CD14-positive monocyte (primary cell): ENCODE results near the gene NEMP2. TPM values are rescaled to one million over a fixed set of nuclear protein-coding genes. Genes with fewer than 3 reads are reported as not detected.

Experiments used
- DNase-seq, 3 donors: peaks; one replicate each; pipeline ENCODE4 v3.0.0-alpha.2; 2011 to 2022
- H2AFZ ChIP-seq: 2 replicates; pipeline ENCODE4 v1.6.0; 2012; ENCODE audit warnings: mild to moderate bottlenecking, low read depth, low read length, inconsistent platforms; ENCODE audit not compliant: insufficient read depth, poor library complexity, severe bottlenecking
- H3K27ac ChIP-seq, 2 donors: 1 replicate in 1 of 2; 2 replicates in 1 of 2; pipeline ENCODE4 v1.5.1; 2012 to 2013; ENCODE audit warnings: low read length in 2 of 2, control low read depth in 1 of 2, inconsistent platforms in 1 of 2, low read depth in 1 of 2, mild to moderate bottlenecking in 1 of 2
- H3K27me3 ChIP-seq, 2 donors: one replicate each; pipeline versions ENCODE4 v1.6.0 to v1.6.1; 2011 to 2013; ENCODE audit warnings: low read length in 2 of 2; ENCODE audit not compliant: control insufficient read depth in 2 of 2, insufficient read depth in 2 of 2
- H3K36me3 ChIP-seq, 2 donors: replicated peaks in 1 of 2; 1 replicate in 1 of 2; 2 replicates in 1 of 2; pipeline versions ENCODE4 v1.5.1 to v1.6.1; 2012 to 2013; ENCODE audit warnings: low read length in 2 of 2, control low read depth in 1 of 2, inconsistent platforms in 1 of 2, mild to moderate bottlenecking in 1 of 2; ENCODE audit not compliant: insufficient read depth in 2 of 2, control insufficient read depth in 1 of 2
- H3K4me1 ChIP-seq, 2 donors: 1 replicate in 1 of 2; 2 replicates in 1 of 2; pipeline versions ENCODE4 v1.5.1 to v1.6.1; 2012 to 2013; ENCODE audit warnings: low read length in 2 of 2, control low read depth in 1 of 2, inconsistent platforms in 1 of 2, mild to moderate bottlenecking in 1 of 2, moderate library complexity in 1 of 2; ENCODE audit not compliant: insufficient read depth in 2 of 2, control insufficient read depth in 1 of 2
- H3K4me2 ChIP-seq: replicated peaks from 2 replicates; pipeline ENCODE3; 2012; ENCODE audit warnings: low read length, moderate library complexity, mild to moderate bottlenecking; ENCODE audit not compliant: poor library complexity, severe bottlenecking; ENCODE audit errors: extremely low read depth
- H3K4me3 ChIP-seq, 3 experiments: fragments of 200-600 bp in 1 of 3; sonication (generic) in 1 of 3; replicated peaks in 1 of 3; 1 replicate in 2 of 3; 2 replicates in 1 of 3; pipeline ENCODE4 v1.5.1; 2011 to 2013; ENCODE audit warnings: low read length in 3 of 3, mild to moderate bottlenecking in 3 of 3, control low read depth in 2 of 3, low read depth in 2 of 3, inconsistent platforms in 1 of 3, moderate library complexity in 1 of 3
- H3K79me2 ChIP-seq: 2 replicates; pipeline ENCODE4 v1.6.0; 2012; ENCODE audit warnings: mild to moderate bottlenecking, control low read depth, inconsistent platforms, low read length, moderate library complexity; ENCODE audit not compliant: insufficient read depth
- H3K9ac ChIP-seq: 2 replicates; pipeline ENCODE4 v1.6.0; 2017; ENCODE audit warnings: low read length, mild to moderate bottlenecking; ENCODE audit not compliant: insufficient read depth, poor library complexity, severe bottlenecking
- H3K9me3 ChIP-seq, 2 donors: replicated peaks in 1 of 2; 1 replicate in 1 of 2; 2 replicates in 1 of 2; pipeline versions ENCODE4 v1.5.1 to v1.6.1; 2012 to 2013; ENCODE audit warnings: low read length in 2 of 2, control low read depth in 1 of 2; ENCODE audit not compliant: control insufficient read depth in 1 of 2, insufficient read depth in 1 of 2
- H4K20me1 ChIP-seq: 2 replicates; pipeline ENCODE4 v1.6.0; 2012; ENCODE audit warnings: mild to moderate bottlenecking, low read length, control low read depth, moderate library complexity; ENCODE audit not compliant: insufficient read depth
- H3K27ac Mint-ChIP-seq, 7 donors: one replicate each; pipeline ENCODE4 v1.8.0; 2020; ENCODE audit warnings: mild to moderate bottlenecking in 7 of 7, mixed read lengths in 7 of 7, moderate library complexity in 6 of 7, inconsistent platforms in 2 of 7
- H3K27me3 Mint-ChIP-seq, 3 donors: one replicate each; pipeline ENCODE4 v1.8.0; 2021 to 2022; ENCODE audit warnings: low read depth in 3 of 3, mild to moderate bottlenecking in 3 of 3, mixed read lengths in 3 of 3, moderate library complexity in 3 of 3, inconsistent platforms in 1 of 3
- H3K36me3 Mint-ChIP-seq, 2 donors: one replicate each; pipeline ENCODE4 v1.8.0; 2020; ENCODE audit warnings: mixed read lengths in 2 of 2, inconsistent platforms in 1 of 2, mild to moderate bottlenecking in 1 of 2
- H3K4me1 Mint-ChIP-seq: one replicate; pipeline ENCODE4 v1.8.0; 2020; ENCODE audit warnings: mild to moderate bottlenecking, mixed read lengths
- H3K4me3 Mint-ChIP-seq, 2 donors: one replicate each; pipeline ENCODE4 v1.8.0; 2020; ENCODE audit warnings: mild to moderate bottlenecking in 2 of 2, mixed read lengths in 2 of 2, moderate library complexity in 1 of 2
- H3K9me3 Mint-ChIP-seq, 7 donors: one replicate each; pipeline ENCODE4 v1.8.0; 2020 to 2022; ENCODE audit warnings: mixed read lengths in 7 of 7, mild to moderate bottlenecking in 6 of 7, moderate library complexity in 6 of 7, inconsistent platforms in 2 of 7
- WGBS: methylation state at CpG from one replicate; pipeline ENCODE4 v1.1.5; 2013; ENCODE audit warnings: missing lambda C conversion rate; ENCODE audit not compliant: insufficient coverage; 5-methylcytosine and 5-hydroxymethylcytosine counted together
- intact Hi-C, 2 donors: fragments of 100-400 bp; cut with micrococcal nuclease; formaldehyde crosslinking; loops; one replicate each; pipeline versions ENCODE4 v1.15.0 to v1.15.1; 2023
- polyA plus RNA-seq, 3 donors: library from polyadenylated mRNA; depleted of rRNA in 1 of 3; unstranded in 2 of 3; stranded (reverse) in 1 of 3; fragments of 300-500 nt in 2 of 3; fragments of >200 nt in 1 of 3; fragmentation: Illumina TruSeq in 2 of 3; gene quantifications; 1 replicate in 2 of 3; 2 replicates in 1 of 3; pipeline ENCODE4 v1.2.3, GENCODE V29; 2012 to 2021
- TF ChIP-seq, protein P1 (sequence below): fragments of 200-600 bp; IDR thresholded peaks from one replicate; pipeline ENCODE4 v1.8.0; 2022; ENCODE audit warnings: antibody characterized with exemption, mild to moderate bottlenecking

The NEMP2 gene
- polyA plus RNA-seq, 3 donors: 0.44 to 2.5 (median 1.5) TPM

DNA sequence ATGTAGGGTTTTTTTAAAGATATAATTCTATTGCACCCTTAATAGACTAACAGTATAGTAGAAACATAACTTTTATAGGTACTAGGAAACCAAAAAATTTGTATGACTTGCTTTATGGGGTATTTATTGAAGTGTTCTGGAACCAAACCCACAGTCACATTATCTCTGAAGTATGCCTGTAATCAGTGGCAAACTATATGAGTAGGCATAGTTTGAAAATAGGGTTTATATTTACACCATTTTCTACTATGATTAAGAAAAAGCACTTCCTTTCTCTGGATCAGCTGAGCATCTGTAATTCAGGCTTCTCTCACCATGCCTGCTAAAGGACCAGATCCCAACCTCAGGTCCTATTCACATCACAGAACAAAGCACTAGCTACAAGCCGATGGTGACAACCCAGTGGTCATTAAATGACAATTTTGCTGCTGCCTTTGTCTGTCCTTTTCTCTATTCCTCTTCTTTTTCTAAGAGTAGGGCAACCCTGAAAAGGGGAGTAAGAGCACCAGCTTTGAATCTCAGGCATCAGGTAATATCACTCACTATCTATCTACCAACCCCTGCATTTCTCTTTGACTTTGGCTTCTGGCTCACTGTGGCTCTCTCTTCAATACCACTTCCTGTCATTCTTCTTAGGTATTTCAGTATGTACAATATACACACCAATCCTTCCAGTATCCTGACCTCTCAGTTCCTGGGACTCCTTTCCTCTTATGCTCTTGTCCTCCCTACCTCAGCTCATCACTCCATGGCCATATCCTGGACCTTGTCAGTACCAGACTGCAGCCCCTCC is 14.4 kb downstream of the NEMP2 start:
- peaks cover 17 to 23% of the 10 kb centered on the region in 2 donors for H3K36me3 Mint-ChIP-seq
- no peaks in the 10 kb centered on the region for H4K20me1 ChIP-seq
- TF ChIP-seq, protein P1, sequence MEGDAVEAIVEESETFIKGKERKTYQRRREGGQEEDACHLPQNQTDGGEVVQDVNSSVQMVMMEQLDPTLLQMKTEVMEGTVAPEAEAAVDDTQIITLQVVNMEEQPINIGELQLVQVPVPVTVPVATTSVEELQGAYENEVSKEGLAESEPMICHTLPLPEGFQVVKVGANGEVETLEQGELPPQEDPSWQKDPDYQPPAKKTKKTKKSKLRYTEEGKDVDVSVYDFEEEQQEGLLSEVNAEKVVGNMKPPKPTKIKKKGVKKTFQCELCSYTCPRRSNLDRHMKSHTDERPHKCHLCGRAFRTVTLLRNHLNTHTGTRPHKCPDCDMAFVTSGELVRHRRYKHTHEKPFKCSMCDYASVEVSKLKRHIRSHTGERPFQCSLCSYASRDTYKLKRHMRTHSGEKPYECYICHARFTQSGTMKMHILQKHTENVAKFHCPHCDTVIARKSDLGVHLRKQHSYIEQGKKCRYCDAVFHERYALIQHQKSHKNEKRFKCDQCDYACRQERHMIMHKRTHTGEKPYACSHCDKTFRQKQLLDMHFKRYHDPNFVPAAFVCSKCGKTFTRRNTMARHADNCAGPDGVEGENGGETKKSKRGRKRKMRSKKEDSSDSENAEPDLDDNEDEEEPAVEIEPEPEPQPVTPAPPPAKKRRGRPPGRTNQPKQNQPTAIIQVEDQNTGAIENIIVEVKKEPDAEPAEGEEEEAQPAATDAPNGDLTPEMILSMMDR: no peak
- H3K27ac ChIP-seq: no peak overlapping the region
- H3K4me1 ChIP-seq: peaks cover 3 to 6% of the 10 kb centered on the region in 2 donors
- H3K4me1 Mint-ChIP-seq: peaks cover 12% of the 10 kb centered on the region
- H3K4me3 Mint-ChIP-seq: no peak overlapping the region
- H3K9ac ChIP-seq: no peak overlapping the region
- H3K27me3 Mint-ChIP-seq: peaks cover 0 to 6% (median 6%) of the 10 kb centered on the region in 3 donors
- no peaks in the 10 kb centered on the region for H3K27me3 ChIP-seq
- H3K4me3 ChIP-seq: no peak overlapping the region
- H2AFZ ChIP-seq: no peak overlapping the region
- no peak overlapping the region for H3K4me2 ChIP-seq
- DNase-seq: no peak
- no peaks in the 10 kb centered on the region for H3K79me2 ChIP-seq
- no peaks in the 10 kb centered on the region for H3K9me3 ChIP-seq
- H3K27ac Mint-ChIP-seq: peak overlapping the region in 2 of 7 donors; percentile 37 to 75
- H3K9me3 Mint-ChIP-seq: peaks cover 0 to 2% (median 0%) of the 10 kb centered on the region in 7 donors
- no peaks in the 10 kb centered on the region for H3K36me3 ChIP-seq
- WGBS: 100% methylated on average over 1 of the region's 1 CpG
- intact Hi-C loops: no loop called here

DNA sequence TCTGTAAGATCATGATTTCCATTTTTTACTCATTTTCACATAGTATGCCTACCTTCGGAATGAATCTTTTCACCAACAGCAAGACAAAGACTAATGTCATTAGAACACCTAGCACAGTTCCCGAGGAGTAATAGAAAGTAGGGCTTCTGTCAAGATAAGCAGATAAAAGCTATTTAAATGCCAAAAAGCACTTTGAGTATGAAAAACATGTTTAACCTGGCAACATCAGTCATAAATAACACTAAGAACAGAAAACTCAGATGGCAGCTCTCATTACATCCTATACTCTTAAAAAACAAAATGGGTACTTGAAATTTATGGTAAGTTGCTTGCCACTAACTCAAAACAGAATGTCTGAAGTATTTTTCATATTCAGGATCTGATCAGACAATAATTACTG is 17.1 kb downstream of the NEMP2 start:
- Mint-ChIP-seq H3K27ac (no peak overlapping the region), H3K36me3 (peaks cover 17 to 26% of the 10 kb centered on the region in 2 donors), H3K27me3 (peaks cover 0 to 6% (median 6%) of the 10 kb centered on the region in 3 donors), H3K9me3 (peaks cover 0 to 2% (median 0%) of the 10 kb centered on the region in 7 donors), H3K4me3 (no peak overlapping the region), H3K4me1 (peaks cover 17% of the 10 kb centered on the region)
- H3K79me2 ChIP-seq: no peaks in the 10 kb centered on the region
- no peak overlapping the region for H3K4me2 ChIP-seq
- H3K27me3 ChIP-seq: no peaks in the 10 kb centered on the region
- H3K36me3 ChIP-seq: peaks cover 0 to 8% of the 10 kb centered on the region in 2 donors
- TF ChIP-seq, protein P1: no peak
- no peaks in the 10 kb centered on the region for H3K9me3 ChIP-seq
- no CpG with 5 or more reads among the region's 2 CpGs for WGBS
- intact Hi-C loops: no loop called here
- H4K20me1 ChIP-seq: no peaks in the 10 kb centered on the region
- no peak for DNase-seq
- H2AFZ ChIP-seq: no peak overlapping the region
- H3K9ac ChIP-seq: no peak overlapping the region
- no peak overlapping the region for H3K27ac ChIP-seq
- peaks cover 6 to 10% of the 10 kb centered on the region in 2 donors for H3K4me1 ChIP-seq
- no peak overlapping the region for H3K4me3 ChIP-seq
